ENCODE data around the gene SLIT1. TPM values are rescaled to one million over a fixed set of nuclear protein-coding genes. Genes with fewer than 3 reads are reported as not detected.

The SLIT1 gene
- total RNA-seq, 1 donor from 2014 or later = not detected

DNA sequence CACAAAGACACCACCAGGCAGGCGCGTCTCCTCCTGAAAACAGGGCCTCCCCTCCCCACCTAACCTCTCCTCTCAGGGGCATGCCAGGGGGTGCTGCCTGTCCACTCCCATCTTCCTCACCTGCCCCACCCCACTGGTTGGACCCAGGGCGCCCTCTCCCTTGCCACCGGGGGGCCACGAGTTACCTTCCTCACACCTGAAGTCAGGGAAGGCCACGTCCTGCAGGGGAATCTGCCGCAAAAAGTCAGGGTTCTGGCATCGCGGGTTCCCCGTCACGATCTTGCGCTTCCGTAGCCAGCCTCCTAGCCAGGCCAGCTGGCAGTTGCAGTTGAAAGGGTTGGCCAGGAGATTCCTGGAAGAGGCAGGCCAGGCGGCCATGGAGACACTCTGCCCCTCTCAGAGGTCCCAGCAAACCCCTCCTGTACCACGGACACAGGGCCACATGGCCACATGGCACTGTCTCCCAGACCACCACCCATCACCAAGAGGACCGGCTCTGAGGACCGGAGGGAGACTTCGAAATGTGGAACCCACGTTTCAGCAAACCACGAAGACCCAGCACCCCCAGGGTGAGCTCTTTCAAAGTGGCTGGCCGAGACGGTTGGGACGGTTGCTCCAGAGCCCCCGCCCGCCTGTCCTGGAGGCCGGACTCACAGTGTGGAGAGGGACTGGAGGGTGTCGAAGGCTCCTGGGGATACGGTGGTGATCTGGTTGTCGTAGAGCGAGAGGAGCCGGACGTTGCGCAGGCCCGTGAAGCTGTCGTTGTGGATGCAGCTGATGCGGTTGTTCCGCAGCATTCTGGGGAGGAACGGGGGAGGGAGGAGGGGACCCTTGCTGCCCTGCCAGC, 142.8 kb downstream of the SLIT1 start:
- Histone ChIP-seq H3K4me1 (no peaks in the 10 kb centered on the region), H3K27me3 (no peaks in the 10 kb centered on the region), H3K4me3 (no peak overlapping the region), H3K9me3 (no peaks in the 10 kb centered on the region), H3K27ac (no peak overlapping the region), H3K36me3 (no peaks in the 10 kb centered on the region)
- TF ChIP-seq, protein P1, sequence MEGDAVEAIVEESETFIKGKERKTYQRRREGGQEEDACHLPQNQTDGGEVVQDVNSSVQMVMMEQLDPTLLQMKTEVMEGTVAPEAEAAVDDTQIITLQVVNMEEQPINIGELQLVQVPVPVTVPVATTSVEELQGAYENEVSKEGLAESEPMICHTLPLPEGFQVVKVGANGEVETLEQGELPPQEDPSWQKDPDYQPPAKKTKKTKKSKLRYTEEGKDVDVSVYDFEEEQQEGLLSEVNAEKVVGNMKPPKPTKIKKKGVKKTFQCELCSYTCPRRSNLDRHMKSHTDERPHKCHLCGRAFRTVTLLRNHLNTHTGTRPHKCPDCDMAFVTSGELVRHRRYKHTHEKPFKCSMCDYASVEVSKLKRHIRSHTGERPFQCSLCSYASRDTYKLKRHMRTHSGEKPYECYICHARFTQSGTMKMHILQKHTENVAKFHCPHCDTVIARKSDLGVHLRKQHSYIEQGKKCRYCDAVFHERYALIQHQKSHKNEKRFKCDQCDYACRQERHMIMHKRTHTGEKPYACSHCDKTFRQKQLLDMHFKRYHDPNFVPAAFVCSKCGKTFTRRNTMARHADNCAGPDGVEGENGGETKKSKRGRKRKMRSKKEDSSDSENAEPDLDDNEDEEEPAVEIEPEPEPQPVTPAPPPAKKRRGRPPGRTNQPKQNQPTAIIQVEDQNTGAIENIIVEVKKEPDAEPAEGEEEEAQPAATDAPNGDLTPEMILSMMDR (IDR thresholded peaks at IDR 0.05) = no peak
- intact Hi-C loops (cut with DNase I) = no loop called here
- DNase-seq (ENCODE audit: low spot score in 2 of 2) = no peak

DNA sequence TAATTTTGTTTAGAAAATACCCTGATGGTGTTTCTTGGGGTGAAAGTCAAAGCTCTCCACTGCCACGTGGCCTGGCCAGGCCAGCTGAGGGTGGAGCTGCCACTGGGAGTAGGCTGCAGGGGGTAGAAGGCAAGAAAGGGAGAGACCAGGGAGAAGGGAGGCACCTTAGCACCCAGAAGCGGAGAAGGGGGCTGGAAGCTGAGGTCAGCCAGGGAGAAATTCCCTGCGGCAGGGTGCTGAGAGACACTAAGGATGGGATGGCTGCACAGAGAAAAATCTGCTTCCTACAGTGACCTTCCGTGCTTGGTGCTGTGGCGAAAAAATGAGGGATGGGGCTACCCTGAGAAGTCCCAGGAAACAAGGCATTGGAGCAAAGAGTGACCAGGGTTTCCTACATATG, 143.7 kb downstream of the SLIT1 start:
- Histone ChIP-seq H3K9me3 (no peaks in the 10 kb centered on the region), H3K36me3 (no peaks in the 10 kb centered on the region), H3K27me3 (no peaks in the 10 kb centered on the region), H3K27ac (no peak overlapping the region), H3K4me3 (no peak overlapping the region), H3K4me1 (no peaks in the 10 kb centered on the region)
- intact Hi-C loops (cut with DNase I) = no loop called here
- no peak for DNase-seq (ENCODE audit: low spot score in 2 of 2)
- TF ChIP-seq, protein P1 (IDR thresholded peaks at IDR 0.05) = no peak

DNA sequence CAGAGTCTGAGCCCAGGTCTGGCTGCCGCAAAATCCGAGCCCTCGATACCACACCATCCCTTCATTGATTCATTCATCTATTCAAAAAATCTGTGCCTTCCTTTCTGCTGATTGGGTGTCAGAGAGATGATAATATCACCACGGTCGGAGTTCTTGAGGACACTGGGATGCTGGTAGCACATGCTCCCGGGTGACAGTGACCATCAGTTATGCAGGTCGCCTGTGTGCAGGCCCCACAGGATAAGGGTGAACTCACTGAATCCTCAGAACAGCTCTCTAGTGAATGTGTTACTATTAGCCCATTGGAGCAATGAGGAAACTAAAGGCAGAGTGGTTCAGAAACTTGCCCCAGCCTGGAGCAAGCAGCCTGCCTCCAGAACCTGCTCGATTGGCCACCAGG, 145.1 kb downstream of the SLIT1 start:
- DNase-seq (ENCODE audit: low spot score in 2 of 2) = no peak
- H3K27ac ChIP-seq = no peak overlapping the region
- H3K4me3 ChIP-seq = no peak overlapping the region
- no peaks in the 10 kb centered on the region for H3K4me1 ChIP-seq
- H3K9me3 ChIP-seq = no peaks in the 10 kb centered on the region
- TF ChIP-seq, protein P1 (IDR thresholded peaks at IDR 0.05) = no peak
- no peaks in the 10 kb centered on the region for H3K27me3 ChIP-seq
- no peaks in the 10 kb centered on the region for H3K36me3 ChIP-seq
- intact Hi-C loops (cut with DNase I) = no loop called here

DNA sequence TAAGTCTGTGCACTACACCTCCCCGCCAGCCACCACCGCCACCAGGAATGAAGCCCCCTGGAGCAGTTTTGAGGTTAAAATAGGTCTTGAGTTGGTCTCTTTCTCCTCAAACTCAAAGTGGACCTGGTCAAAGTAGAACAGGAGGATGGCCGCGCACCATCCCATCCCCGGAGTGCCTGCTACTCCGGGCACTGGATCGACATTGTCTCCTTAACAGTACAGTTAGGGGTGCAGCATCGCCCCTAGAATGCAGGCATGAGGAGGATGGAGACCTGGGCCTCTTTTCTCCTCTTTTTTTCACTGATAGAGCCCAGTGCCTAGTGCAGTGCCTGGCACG, 145.5 kb downstream of the SLIT1 start:
- H3K4me3 ChIP-seq = no peak overlapping the region
- H3K36me3 ChIP-seq = no peaks in the 10 kb centered on the region
- H3K27me3 ChIP-seq = no peaks in the 10 kb centered on the region
- intact Hi-C loops (cut with DNase I) = no loop called here
- no peaks in the 10 kb centered on the region for H3K9me3 ChIP-seq
- TF ChIP-seq, protein P1 (IDR thresholded peaks at IDR 0.05) = no peak
- no peak for DNase-seq (ENCODE audit: low spot score in 2 of 2)
- H3K4me1 ChIP-seq = no peaks in the 10 kb centered on the region
- H3K27ac ChIP-seq = no peak overlapping the region

DNA sequence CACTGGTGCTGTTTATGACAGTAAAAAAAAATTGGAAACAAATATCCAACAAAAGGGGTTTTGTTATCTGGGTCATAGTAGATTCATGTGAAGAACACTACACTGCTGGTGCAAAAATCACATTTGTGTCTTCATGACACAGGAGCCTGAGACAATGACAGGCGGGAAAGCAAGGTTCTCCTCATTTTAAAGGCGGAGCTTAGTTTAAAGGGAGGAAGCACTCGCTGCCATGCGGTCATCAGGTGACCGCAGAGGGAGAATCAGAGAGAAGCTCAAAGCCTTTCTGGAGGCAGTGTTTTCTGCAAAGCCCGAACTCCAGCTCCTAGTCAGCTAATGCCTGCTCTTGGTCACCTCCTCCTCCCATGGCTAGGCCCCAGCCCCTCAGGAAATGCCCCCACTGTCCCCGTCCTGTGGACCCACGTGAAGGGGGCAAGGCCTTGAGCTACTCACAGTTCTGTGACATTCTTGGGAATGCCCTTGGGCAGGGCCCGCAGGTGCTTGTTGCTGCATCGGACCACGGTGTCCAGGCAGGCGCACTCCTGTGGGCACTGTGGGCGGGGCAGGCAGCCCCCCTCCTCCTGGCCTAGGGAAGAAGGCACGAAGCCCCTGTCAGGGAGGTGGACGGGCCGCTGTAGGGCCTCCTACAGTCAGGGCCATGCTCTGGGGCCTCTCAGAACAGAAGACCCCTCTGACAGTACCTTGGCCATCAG, 146.1 kb downstream of the SLIT1 start:
- intact Hi-C loops (cut with DNase I) = loop anchor here (5.0 kb wide), 1 partner anchor 127 kb away; no protein-coding TSS in a partner anchor
- no peaks in the 10 kb centered on the region for H3K36me3 ChIP-seq
- H3K27ac ChIP-seq = no peak overlapping the region
- no peaks in the 10 kb centered on the region for H3K9me3 ChIP-seq
- H3K4me3 ChIP-seq = no peak overlapping the region
- TF ChIP-seq, protein P1 (IDR thresholded peaks at IDR 0.05) = no peak
- H3K4me1 ChIP-seq = no peaks in the 10 kb centered on the region
- no peak for DNase-seq (ENCODE audit: low spot score in 2 of 2)
- no peaks in the 10 kb centered on the region for H3K27me3 ChIP-seq
